A549 (cell line): ENCODE measurements around the gene C10orf105.

Experiments used
- EP300 ChIP-seq, 2 experiments: fragments of >200 bp; sonication (Bioruptor Twin); formaldehyde crosslinking; IDR thresholded peaks; 2 replicates in 1 of 2; 3 replicates in 1 of 2; pipeline ENCODE4 v1.6.1; 2016 to 2017
- HDAC2 ChIP-seq: fragments of 200-600 bp; sonication (generic); IDR thresholded peaks from 2 replicates; pipeline ENCODE4 v1.6.1; 2016
- HOXB13 ChIP-seq: fragments of 250-450 bp; sonication (Bioruptor Pico); IDR thresholded peaks from 2 replicates; pipeline ENCODE4 v1.5.0; 2020; ENCODE audit warnings: low read depth, mild to moderate bottlenecking, moderate library complexity
- MAZ ChIP-seq: fragments of 150-350 bp; IDR thresholded peaks from 2 replicates; pipeline ENCODE4 v1.6.1; 2014; ENCODE audit warnings: antibody characterized with exemption, low read depth, low read length, borderline replicate concordance
- POLR2A ChIP-seq: IDR thresholded peaks from 2 replicates; pipeline ENCODE4 v1.6.1; 2012; ENCODE audit warnings: mild to moderate bottlenecking, low read length
- RFX5 ChIP-seq: fragments of 450-650 bp; IDR thresholded peaks from 2 replicates; pipeline ENCODE4 v1.7.1; 2014; ENCODE audit warnings: antibody characterized with exemption, mild to moderate bottlenecking, moderate library complexity
- TFCP2L1 ChIP-seq: fragments of 250-450 bp; sonication (Bioruptor Pico); IDR thresholded peaks from 2 replicates; pipeline ENCODE4 v1.5.0; 2021; ENCODE audit warnings: mild to moderate bottlenecking
- TF ChIP-seq, protein P1 (sequence below): fragments of 150-350 bp; IDR thresholded peaks from 2 replicates; pipeline ENCODE4 v1.6.1; 2014; ENCODE audit warnings: low read depth, mild to moderate bottlenecking, low read length
- TF ChIP-seq, protein P2 (sequence below): fragments of >200 bp; sonication (Bioruptor Twin); formaldehyde crosslinking; IDR thresholded peaks from 3 replicates; pipeline ENCODE4 v1.5.1; 2016
- TF ChIP-seq, protein P3 (sequence below): IDR thresholded peaks from 2 replicates; pipeline ENCODE4 v1.6.1; 2012
- TF ChIP-seq, protein P4 (sequence below): fragments of 200-600 bp; sonication (generic); IDR thresholded peaks from 2 replicates; pipeline ENCODE4 v1.6.1; 2016; ENCODE audit warnings: antibody characterized with exemption, mild to moderate bottlenecking, moderate library complexity

DNA sequence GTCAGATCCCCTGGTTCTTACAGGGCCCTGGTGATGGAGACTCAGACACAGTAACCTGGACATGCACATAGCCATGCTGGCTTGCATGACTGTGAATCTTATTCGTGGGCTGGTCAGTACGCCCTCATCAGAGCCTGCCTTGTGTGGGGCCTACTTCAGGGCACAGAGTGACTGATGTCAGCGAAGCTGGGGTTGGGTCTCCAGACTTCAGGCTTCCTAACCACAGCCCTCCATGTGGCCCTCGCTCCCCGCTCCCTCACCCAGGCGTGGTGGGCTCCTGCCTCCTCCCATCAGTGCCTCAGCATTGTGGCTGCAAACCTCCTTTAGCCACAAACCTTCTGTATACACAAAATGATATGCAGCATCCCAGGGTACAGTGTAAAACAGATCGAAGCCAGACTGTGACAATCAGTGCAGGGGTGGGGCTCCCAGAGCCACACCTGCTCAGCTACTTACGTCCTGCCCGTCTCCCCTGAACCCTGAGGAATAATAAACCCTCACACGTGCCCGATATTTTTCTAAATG, 7.1 kb upstream of the C10orf105 start:
- TF ChIP-seq, protein P1, sequence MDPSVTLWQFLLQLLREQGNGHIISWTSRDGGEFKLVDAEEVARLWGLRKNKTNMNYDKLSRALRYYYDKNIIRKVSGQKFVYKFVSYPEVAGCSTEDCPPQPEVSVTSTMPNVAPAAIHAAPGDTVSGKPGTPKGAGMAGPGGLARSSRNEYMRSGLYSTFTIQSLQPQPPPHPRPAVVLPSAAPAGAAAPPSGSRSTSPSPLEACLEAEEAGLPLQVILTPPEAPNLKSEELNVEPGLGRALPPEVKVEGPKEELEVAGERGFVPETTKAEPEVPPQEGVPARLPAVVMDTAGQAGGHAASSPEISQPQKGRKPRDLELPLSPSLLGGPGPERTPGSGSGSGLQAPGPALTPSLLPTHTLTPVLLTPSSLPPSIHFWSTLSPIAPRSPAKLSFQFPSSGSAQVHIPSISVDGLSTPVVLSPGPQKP, result no peak
- TF ChIP-seq, protein P2, sequence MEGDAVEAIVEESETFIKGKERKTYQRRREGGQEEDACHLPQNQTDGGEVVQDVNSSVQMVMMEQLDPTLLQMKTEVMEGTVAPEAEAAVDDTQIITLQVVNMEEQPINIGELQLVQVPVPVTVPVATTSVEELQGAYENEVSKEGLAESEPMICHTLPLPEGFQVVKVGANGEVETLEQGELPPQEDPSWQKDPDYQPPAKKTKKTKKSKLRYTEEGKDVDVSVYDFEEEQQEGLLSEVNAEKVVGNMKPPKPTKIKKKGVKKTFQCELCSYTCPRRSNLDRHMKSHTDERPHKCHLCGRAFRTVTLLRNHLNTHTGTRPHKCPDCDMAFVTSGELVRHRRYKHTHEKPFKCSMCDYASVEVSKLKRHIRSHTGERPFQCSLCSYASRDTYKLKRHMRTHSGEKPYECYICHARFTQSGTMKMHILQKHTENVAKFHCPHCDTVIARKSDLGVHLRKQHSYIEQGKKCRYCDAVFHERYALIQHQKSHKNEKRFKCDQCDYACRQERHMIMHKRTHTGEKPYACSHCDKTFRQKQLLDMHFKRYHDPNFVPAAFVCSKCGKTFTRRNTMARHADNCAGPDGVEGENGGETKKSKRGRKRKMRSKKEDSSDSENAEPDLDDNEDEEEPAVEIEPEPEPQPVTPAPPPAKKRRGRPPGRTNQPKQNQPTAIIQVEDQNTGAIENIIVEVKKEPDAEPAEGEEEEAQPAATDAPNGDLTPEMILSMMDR, result no peak
- no peak for TF ChIP-seq TFCP2L1 (CRISPR knock-in tag)
- TF ChIP-seq POLR2A, result no peak
- TF ChIP-seq, protein P3, sequence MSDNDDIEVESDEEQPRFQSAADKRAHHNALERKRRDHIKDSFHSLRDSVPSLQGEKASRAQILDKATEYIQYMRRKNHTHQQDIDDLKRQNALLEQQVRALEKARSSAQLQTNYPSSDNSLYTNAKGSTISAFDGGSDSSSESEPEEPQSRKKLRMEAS, result no peak
- TF ChIP-seq HDAC2, result no peak
- TF ChIP-seq EP300 (IDR thresholded peaks at IDR 0.05), result no peak
- TF ChIP-seq, protein P4, sequence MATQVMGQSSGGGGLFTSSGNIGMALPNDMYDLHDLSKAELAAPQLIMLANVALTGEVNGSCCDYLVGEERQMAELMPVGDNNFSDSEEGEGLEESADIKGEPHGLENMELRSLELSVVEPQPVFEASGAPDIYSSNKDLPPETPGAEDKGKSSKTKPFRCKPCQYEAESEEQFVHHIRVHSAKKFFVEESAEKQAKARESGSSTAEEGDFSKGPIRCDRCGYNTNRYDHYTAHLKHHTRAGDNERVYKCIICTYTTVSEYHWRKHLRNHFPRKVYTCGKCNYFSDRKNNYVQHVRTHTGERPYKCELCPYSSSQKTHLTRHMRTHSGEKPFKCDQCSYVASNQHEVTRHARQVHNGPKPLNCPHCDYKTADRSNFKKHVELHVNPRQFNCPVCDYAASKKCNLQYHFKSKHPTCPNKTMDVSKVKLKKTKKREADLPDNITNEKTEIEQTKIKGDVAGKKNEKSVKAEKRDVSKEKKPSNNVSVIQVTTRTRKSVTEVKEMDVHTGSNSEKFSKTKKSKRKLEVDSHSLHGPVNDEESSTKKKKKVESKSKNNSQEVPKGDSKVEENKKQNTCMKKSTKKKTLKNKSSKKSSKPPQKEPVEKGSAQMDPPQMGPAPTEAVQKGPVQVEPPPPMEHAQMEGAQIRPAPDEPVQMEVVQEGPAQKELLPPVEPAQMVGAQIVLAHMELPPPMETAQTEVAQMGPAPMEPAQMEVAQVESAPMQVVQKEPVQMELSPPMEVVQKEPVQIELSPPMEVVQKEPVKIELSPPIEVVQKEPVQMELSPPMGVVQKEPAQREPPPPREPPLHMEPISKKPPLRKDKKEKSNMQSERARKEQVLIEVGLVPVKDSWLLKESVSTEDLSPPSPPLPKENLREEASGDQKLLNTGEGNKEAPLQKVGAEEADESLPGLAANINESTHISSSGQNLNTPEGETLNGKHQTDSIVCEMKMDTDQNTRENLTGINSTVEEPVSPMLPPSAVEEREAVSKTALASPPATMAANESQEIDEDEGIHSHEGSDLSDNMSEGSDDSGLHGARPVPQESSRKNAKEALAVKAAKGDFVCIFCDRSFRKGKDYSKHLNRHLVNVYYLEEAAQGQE, result no peak
- TF ChIP-seq MAZ, result no peak
- TF ChIP-seq RFX5, result no peak
- no peak for TF ChIP-seq HOXB13 (CRISPR knock-in tag)
